ENCODE results near the gene RFESD.

GRCh38 chr5:95600557-95600956 lies 46.0 kb upstream of the RFESD start:
- TF ChIP-seq POLR2AphosphoS5 (IDR thresholded peaks at IDR 0.05; ENCODE audit: borderline replicate concordance, low read depth, low read length) (no peak), FOXP2 (optimal IDR thresholded peaks at IDR 0.05; ENCODE audit: control extremely low read depth, extremely low read length, insufficient read depth) (no peak), EZH2 (IDR thresholded peaks at IDR 0.05) (no peak)

Data from SK-N-MC (cell line).